Measurements from ENCODE around the gene PPIG.
A peak's percentile ranks its signal among the peaks of the same experiment; 100 is the strongest.
"Not testable (repeated sequence)": the region's sequence is repeated elsewhere in the genome, so short reads cannot be mapped to it uniquely, and the experiment has no call there.

Gene PPIG

GRCh38 chr2:169584005-169584877 is at the start of gene PPIG:
Gene PPIG (plus strand): TSS chr2:169584351. CDS start chr2:169604042, 19,691 bp downstream.
- H3K9me3 ChIP-seq (ENCODE audit: control insufficient read depth, low read length): no peaks in the 10 kb centered on the region
- DNase-seq (ENCODE audit: low read depth): peak; percentile 97
- H3K9ac ChIP-seq (ENCODE audit: low read length): peak within 1 kb of the TSS; percentile 98
- no peaks in the 10 kb centered on the region for H3K27me3 ChIP-seq (replicated peaks; ENCODE audit: control insufficient read depth, insufficient read depth, low read length)
- H3K4me1 ChIP-seq (ENCODE audit: control insufficient read depth, insufficient read depth, low read length): peaks cover 20% of the 10 kb centered on the region
- H3K4me3 ChIP-seq (ENCODE audit: low read length): peak within 1 kb of the TSS; percentile 92
- H3K36me3 ChIP-seq (ENCODE audit: control insufficient read depth, insufficient read depth, low read length, severe bottlenecking): no peaks in the 10 kb centered on the region

GRCh38 chr2:169539460-169539859 is 44.7 kb upstream of the PPIG start:
- not testable (repeated sequence) for H3K4me1 ChIP-seq (ENCODE audit: control insufficient read depth, insufficient read depth, low read length); H3K9me3 ChIP-seq (ENCODE audit: control insufficient read depth, low read length); DNase-seq (ENCODE audit: low read depth); H3K4me3 ChIP-seq (ENCODE audit: low read length); H3K27me3 ChIP-seq (replicated peaks; ENCODE audit: control insufficient read depth, insufficient read depth, low read length); H3K9ac ChIP-seq (ENCODE audit: low read length)
- peaks cover 29% of the 10 kb centered on the region for H3K36me3 ChIP-seq (ENCODE audit: control insufficient read depth, insufficient read depth, low read length, severe bottlenecking)

GRCh38 chr2:169540146-169540545 is 44.0 kb upstream of the PPIG start:
- Histone ChIP-seq H3K9me3 (ENCODE audit: control insufficient read depth, low read length) (no peaks in the 10 kb centered on the region), H3K36me3 (ENCODE audit: control insufficient read depth, insufficient read depth, low read length, severe bottlenecking) (peaks cover 29% of the 10 kb centered on the region), H3K4me1 (ENCODE audit: control insufficient read depth, insufficient read depth, low read length) (peaks cover 6% of the 10 kb centered on the region), H3K27me3 (replicated peaks; ENCODE audit: control insufficient read depth, insufficient read depth, low read length) (no peaks in the 10 kb centered on the region), H3K9ac (ENCODE audit: low read length) (no peak overlapping the region), H3K4me3 (ENCODE audit: low read length) (no peak overlapping the region)
- DNase-seq (ENCODE audit: low read depth): no peak

GRCh38 chr2:169542433-169542832 is 41.7 kb upstream of the PPIG start:
- no peak overlapping the region for H3K4me3 ChIP-seq (ENCODE audit: low read length)
- no peaks in the 10 kb centered on the region for H3K9me3 ChIP-seq (ENCODE audit: control insufficient read depth, low read length)
- H3K9ac ChIP-seq (ENCODE audit: low read length): no peak overlapping the region
- H3K36me3 ChIP-seq (ENCODE audit: control insufficient read depth, insufficient read depth, low read length, severe bottlenecking): peaks cover 23% of the 10 kb centered on the region
- DNase-seq (ENCODE audit: low read depth): no peak
- H3K27me3 ChIP-seq (replicated peaks; ENCODE audit: control insufficient read depth, insufficient read depth, low read length): no peaks in the 10 kb centered on the region
- H3K4me1 ChIP-seq (ENCODE audit: control insufficient read depth, insufficient read depth, low read length): peaks cover 6% of the 10 kb centered on the region

- H3K4me3 ChIP-seq (ENCODE audit: low read length): no peak overlapping the region
- H3K9ac ChIP-seq (ENCODE audit: low read length): no peak overlapping the region
- no peaks in the 10 kb centered on the region for H3K27me3 ChIP-seq (replicated peaks; ENCODE audit: control insufficient read depth, insufficient read depth, low read length)
- H3K4me1 ChIP-seq (ENCODE audit: control insufficient read depth, insufficient read depth, low read length): no peaks in the 10 kb centered on the region
- no peak for DNase-seq (ENCODE audit: low read depth)
- peaks cover 17% of the 10 kb centered on the region for H3K36me3 ChIP-seq (ENCODE audit: control insufficient read depth, insufficient read depth, low read length, severe bottlenecking)
- no peaks in the 10 kb centered on the region for H3K9me3 ChIP-seq (ENCODE audit: control insufficient read depth, low read length)
Measured at GRCh38 chr2:169546756-169547155, 37.4 kb upstream of the PPIG start.

- DNase-seq (ENCODE audit: low read depth): no peak
- no peaks in the 10 kb centered on the region for H3K4me1 ChIP-seq (ENCODE audit: control insufficient read depth, insufficient read depth, low read length)
- no peaks in the 10 kb centered on the region for H3K9me3 ChIP-seq (ENCODE audit: control insufficient read depth, low read length)
- peaks cover 12% of the 10 kb centered on the region for H3K36me3 ChIP-seq (ENCODE audit: control insufficient read depth, insufficient read depth, low read length, severe bottlenecking)
- H3K4me3 ChIP-seq (ENCODE audit: low read length): no peak overlapping the region
- no peak overlapping the region for H3K9ac ChIP-seq (ENCODE audit: low read length)
- H3K27me3 ChIP-seq (replicated peaks; ENCODE audit: control insufficient read depth, insufficient read depth, low read length): no peaks in the 10 kb centered on the region
Measured at GRCh38 chr2:169561364-169561763, 22.8 kb upstream of the PPIG start.

GRCh38 chr2:169562084-169562483 is 22.1 kb upstream of the PPIG start:
- not testable (repeated sequence) for H3K9ac ChIP-seq (ENCODE audit: low read length); H3K4me3 ChIP-seq (ENCODE audit: low read length)

GRCh38 chr2:169562519-169562918 is 21.6 kb upstream of the PPIG start:
- no peak overlapping the region for H3K9ac ChIP-seq (ENCODE audit: low read length)
- no peaks in the 10 kb centered on the region for H3K4me1 ChIP-seq (ENCODE audit: control insufficient read depth, insufficient read depth, low read length)
- no peaks in the 10 kb centered on the region for H3K27me3 ChIP-seq (replicated peaks; ENCODE audit: control insufficient read depth, insufficient read depth, low read length)
- H3K36me3 ChIP-seq (ENCODE audit: control insufficient read depth, insufficient read depth, low read length, severe bottlenecking): peaks cover 12% of the 10 kb centered on the region
- no peak overlapping the region for H3K4me3 ChIP-seq (ENCODE audit: low read length)
- no peaks in the 10 kb centered on the region for H3K9me3 ChIP-seq (ENCODE audit: control insufficient read depth, low read length)
- no peak for DNase-seq (ENCODE audit: low read depth)

More at GRCh38 chr2:169562084-169562483, 22.1 kb upstream of the PPIG start:
- H3K27me3 ChIP-seq (replicated peaks; ENCODE audit: control insufficient read depth, insufficient read depth, low read length); DNase-seq (ENCODE audit: low read depth); H3K4me1 ChIP-seq (ENCODE audit: control insufficient read depth, insufficient read depth, low read length); H3K9me3 ChIP-seq (ENCODE audit: control insufficient read depth, low read length): not testable (repeated sequence)
- H3K36me3 ChIP-seq (ENCODE audit: control insufficient read depth, insufficient read depth, low read length, severe bottlenecking): peaks cover 12% of the 10 kb centered on the region

GRCh38 chr2:169565686-169566085 is 18.5 kb upstream of the PPIG start:
- H3K9ac ChIP-seq (ENCODE audit: low read length): no peak overlapping the region
- no peak for DNase-seq (ENCODE audit: low read depth)
- no peaks in the 10 kb centered on the region for H3K4me1 ChIP-seq (ENCODE audit: control insufficient read depth, insufficient read depth, low read length)
- no peak overlapping the region for H3K4me3 ChIP-seq (ENCODE audit: low read length)
- H3K9me3 ChIP-seq (ENCODE audit: control insufficient read depth, low read length): no peaks in the 10 kb centered on the region
- H3K36me3 ChIP-seq (ENCODE audit: control insufficient read depth, insufficient read depth, low read length, severe bottlenecking): peaks cover 3% of the 10 kb centered on the region
- no peaks in the 10 kb centered on the region for H3K27me3 ChIP-seq (replicated peaks; ENCODE audit: control insufficient read depth, insufficient read depth, low read length)

- no peak overlapping the region for H3K4me3 ChIP-seq (ENCODE audit: low read length)
- no peaks in the 10 kb centered on the region for H3K27me3 ChIP-seq (replicated peaks; ENCODE audit: control insufficient read depth, insufficient read depth, low read length)
- no peak overlapping the region for H3K9ac ChIP-seq (ENCODE audit: low read length)
- DNase-seq (ENCODE audit: low read depth): no peak
- no peaks in the 10 kb centered on the region for H3K9me3 ChIP-seq (ENCODE audit: control insufficient read depth, low read length)
- H3K36me3 ChIP-seq (ENCODE audit: control insufficient read depth, insufficient read depth, low read length, severe bottlenecking): no peaks in the 10 kb centered on the region
- peaks cover 14% of the 10 kb centered on the region for H3K4me1 ChIP-seq (ENCODE audit: control insufficient read depth, insufficient read depth, low read length)
Measured at GRCh38 chr2:169569948-169570347, 14.2 kb upstream of the PPIG start.

- H3K4me1 ChIP-seq (ENCODE audit: control insufficient read depth, insufficient read depth, low read length): peaks cover 14% of the 10 kb centered on the region
- H3K27me3 ChIP-seq (replicated peaks; ENCODE audit: control insufficient read depth, insufficient read depth, low read length); H3K9me3 ChIP-seq (ENCODE audit: control insufficient read depth, low read length); DNase-seq (ENCODE audit: low read depth); H3K9ac ChIP-seq (ENCODE audit: low read length); H3K36me3 ChIP-seq (ENCODE audit: control insufficient read depth, insufficient read depth, low read length, severe bottlenecking); H3K4me3 ChIP-seq (ENCODE audit: low read length): not testable (repeated sequence)
Measured at GRCh38 chr2:169570752-169571151, 13.4 kb upstream of the PPIG start.
